Testis (tissue), 2 donors: ENCODE results near the gene MAMDC2.

ENCODE experiments used
- POLR2A ChIP-seq: fragments of 450-650 bp; IDR thresholded peaks from one replicate; pipeline ENCODE4 v1.6.1; 2017; ENCODE audit warnings: antibody characterized with exemption, mild to moderate bottlenecking, moderate library complexity
- TF ChIP-seq, protein P1 (sequence below), 3 experiments: fragments of 450-650 bp in 2 of 3; fragments of 200-600 bp in 1 of 3; sonication (generic) in 1 of 3; IDR thresholded peaks; one replicate each; pipeline ENCODE4 v1.5.1; 2016 to 2019; ENCODE audit warnings: antibody characterized with exemption in 3 of 3, mild to moderate bottlenecking in 2 of 3, moderate library complexity in 1 of 3

DNA sequence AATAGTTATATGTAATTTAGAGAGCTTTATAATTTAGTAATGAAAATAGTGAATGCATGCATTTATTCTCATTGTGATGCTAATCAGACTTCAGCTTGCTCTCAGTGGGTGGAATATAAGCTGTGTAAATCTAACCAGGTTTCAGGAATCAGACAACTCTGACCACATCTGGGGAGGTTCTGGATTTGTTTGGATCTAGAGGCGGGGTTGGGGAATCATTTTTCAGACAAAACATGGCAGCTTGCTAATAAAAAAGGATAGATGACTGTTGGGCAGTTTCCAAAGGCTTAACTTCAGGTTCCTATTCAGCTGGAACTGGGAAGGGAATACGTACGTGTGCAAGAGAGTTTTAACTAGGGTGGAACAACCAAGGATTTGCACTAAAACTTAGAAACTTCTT, 43.2 kb upstream of the MAMDC2 start:
- TF ChIP-seq POLR2A = no peak
- TF ChIP-seq, protein P1, sequence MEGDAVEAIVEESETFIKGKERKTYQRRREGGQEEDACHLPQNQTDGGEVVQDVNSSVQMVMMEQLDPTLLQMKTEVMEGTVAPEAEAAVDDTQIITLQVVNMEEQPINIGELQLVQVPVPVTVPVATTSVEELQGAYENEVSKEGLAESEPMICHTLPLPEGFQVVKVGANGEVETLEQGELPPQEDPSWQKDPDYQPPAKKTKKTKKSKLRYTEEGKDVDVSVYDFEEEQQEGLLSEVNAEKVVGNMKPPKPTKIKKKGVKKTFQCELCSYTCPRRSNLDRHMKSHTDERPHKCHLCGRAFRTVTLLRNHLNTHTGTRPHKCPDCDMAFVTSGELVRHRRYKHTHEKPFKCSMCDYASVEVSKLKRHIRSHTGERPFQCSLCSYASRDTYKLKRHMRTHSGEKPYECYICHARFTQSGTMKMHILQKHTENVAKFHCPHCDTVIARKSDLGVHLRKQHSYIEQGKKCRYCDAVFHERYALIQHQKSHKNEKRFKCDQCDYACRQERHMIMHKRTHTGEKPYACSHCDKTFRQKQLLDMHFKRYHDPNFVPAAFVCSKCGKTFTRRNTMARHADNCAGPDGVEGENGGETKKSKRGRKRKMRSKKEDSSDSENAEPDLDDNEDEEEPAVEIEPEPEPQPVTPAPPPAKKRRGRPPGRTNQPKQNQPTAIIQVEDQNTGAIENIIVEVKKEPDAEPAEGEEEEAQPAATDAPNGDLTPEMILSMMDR (IDR thresholded peaks at IDR 0.05) = no peak
